Astrocyte (in vitro differentiated cells and primary cell): Measurements from ENCODE around the gene GPC3.

Source experiments
- CTCF ChIP-seq: IDR thresholded peaks from 2 replicates; pipeline ENCODE4 v1.5.1; 2011; ENCODE audit warnings: low read depth, mild to moderate bottlenecking, inconsistent platforms, low read length, moderate library complexity; ENCODE audit not compliant: insufficient read depth
- EZH2 ChIP-seq: IDR thresholded peaks from 2 replicates; pipeline ENCODE4 v1.6.1; 2012; ENCODE audit warnings: mild to moderate bottlenecking, low read length, inconsistent platforms; ENCODE audit not compliant: insufficient read depth

GRCh38 chrX:134025986-134026545, 40.7 kb upstream of the GPC3 start:
- TF ChIP-seq CTCF (no peak), EZH2 (no peak)
